GM12892 (cell line): ENCODE data around the gene LRRC74A. TPM values are rescaled to one million over a fixed set of nuclear protein-coding genes. Genes with fewer than 3 reads are reported as not detected.

Experiments
- DNase-seq: peaks from one replicate; pipeline ENCODE4 v3.0.0; 2011; ENCODE audit not compliant: insufficient read length
- FAIRE-seq: peaks from 2 replicates; lab custom pipeline; 2011; peaks lifted over from hg19 to GRCh38; lab: Jason Lieb, UNC
- POLR2A ChIP-seq: IDR thresholded peaks from 2 replicates; pipeline ENCODE4 v1.6.1; 2011; ENCODE audit warnings: low read depth, low read length, control low read depth
- POLR2AphosphoS5 ChIP-seq: IDR thresholded peaks from 2 replicates; pipeline ENCODE4 v1.6.1; 2011; ENCODE audit warnings: low read depth, low read length, control low read depth
- TAF1 ChIP-seq: IDR thresholded peaks from 2 replicates; pipeline ENCODE4 v1.6.1; 2011; ENCODE audit warnings: low read depth, mild to moderate bottlenecking, control low read depth, low read length, borderline replicate concordance
- polyA plus RNA-seq: library from polyadenylated mRNA; unstranded; fragments of >200 nt; gene quantifications from one replicate; pipeline ENCODE4 v1.2.1, GENCODE V29; 2012; ENCODE audit warnings: missing spikeins, inconsistent platforms; ENCODE audit not compliant: missing spikeins

LRRC74A gene
- polyA plus RNA-seq, result not detected

DNA sequence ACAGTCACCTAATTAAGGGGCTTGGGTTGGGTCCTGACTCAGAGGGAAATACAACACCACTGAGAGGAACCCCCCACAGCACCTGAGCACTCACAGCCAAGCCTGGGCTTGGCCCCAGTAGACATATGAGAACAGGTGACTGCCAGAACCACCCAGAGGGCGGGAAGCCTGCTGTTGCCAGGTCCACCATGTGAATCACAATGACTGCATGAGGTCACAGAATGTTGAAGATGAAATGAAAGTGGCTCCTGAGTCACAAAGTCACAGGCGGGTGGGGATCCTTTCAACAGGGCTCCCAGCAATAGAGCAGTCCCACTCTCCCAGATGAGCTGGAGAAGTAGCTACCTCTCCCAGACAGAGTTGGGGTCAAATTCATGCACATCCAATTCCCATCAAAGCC, at the start of gene LRRC74A:
Gene LRRC74A (plus strand): TSS at position 287 of the 400 bp plus-strand sequence. CDS start 290 bp downstream, outside the sequence.
- TF ChIP-seq TAF1 (no peak), POLR2AphosphoS5 (no peak), POLR2A (no peak)
- FAIRE-seq (no peak), DNase-seq (no peak)

- no peak for TF ChIP-seq POLR2AphosphoS5
- no peak for TF ChIP-seq POLR2A
- no peak for TF ChIP-seq TAF1
- FAIRE-seq, result no peak
- no peak for DNase-seq
Measured at GRCh38 chr14:76776428-76777251, 49.6 kb upstream of the LRRC74A start.

GRCh38 chr14:76777721-76778120, 48.5 kb upstream of the LRRC74A start:
- no peak for DNase-seq
- FAIRE-seq, result no peak
- TF ChIP-seq TAF1 (no peak), POLR2A (no peak), POLR2AphosphoS5 (no peak)

GRCh38 chr14:76778546-76779215, 47.5 kb upstream of the LRRC74A start:
- TF ChIP-seq TAF1, result no peak
- TF ChIP-seq POLR2AphosphoS5, result no peak
- no peak for TF ChIP-seq POLR2A
- FAIRE-seq, result no peak

GRCh38 chr14:76779221-76780057, 46.8 kb upstream of the LRRC74A start:
- no peak for FAIRE-seq
- no peak for TF ChIP-seq POLR2AphosphoS5
- no peak for TF ChIP-seq POLR2A
- no peak for TF ChIP-seq TAF1
- no peak for DNase-seq

More at GRCh38 chr14:76778546-76779215, 47.5 kb upstream of the LRRC74A start:
- no peak for DNase-seq

GRCh38 chr14:76780058-76780345, 46.2 kb upstream of the LRRC74A start:
- no peak for DNase-seq
- no peak for FAIRE-seq
- TF ChIP-seq POLR2A (no peak), TAF1 (no peak), POLR2AphosphoS5 (no peak)

DNA sequence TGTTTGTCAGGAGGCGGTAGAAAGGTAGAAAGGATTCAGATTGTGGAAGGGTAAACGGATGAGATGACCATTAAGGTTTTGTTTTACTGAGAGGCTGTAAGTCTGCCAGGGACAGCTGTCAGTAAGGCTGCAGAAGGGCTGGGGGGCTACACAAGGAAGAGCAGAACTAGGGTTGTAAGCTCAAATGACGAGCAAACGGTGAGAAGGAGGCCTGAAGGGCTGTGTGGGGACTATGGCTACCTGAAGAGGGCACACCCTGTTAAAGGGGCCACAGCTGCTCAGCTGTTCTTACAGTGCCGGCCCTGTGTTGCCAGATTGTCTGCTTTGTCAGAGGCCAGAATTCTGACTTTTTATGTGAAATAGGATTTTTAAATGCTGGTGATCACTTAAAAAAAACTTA, 45.8 kb upstream of the LRRC74A start:
- no peak for TF ChIP-seq POLR2AphosphoS5
- no peak for TF ChIP-seq POLR2A
- no peak for TF ChIP-seq TAF1
- DNase-seq, result no peak
- FAIRE-seq, result no peak

GRCh38 chr14:76780875-76781647, 45.1 kb upstream of the LRRC74A start:
- no peak for DNase-seq
- TF ChIP-seq TAF1 (no peak), POLR2AphosphoS5 (no peak), POLR2A (no peak)

DNA sequence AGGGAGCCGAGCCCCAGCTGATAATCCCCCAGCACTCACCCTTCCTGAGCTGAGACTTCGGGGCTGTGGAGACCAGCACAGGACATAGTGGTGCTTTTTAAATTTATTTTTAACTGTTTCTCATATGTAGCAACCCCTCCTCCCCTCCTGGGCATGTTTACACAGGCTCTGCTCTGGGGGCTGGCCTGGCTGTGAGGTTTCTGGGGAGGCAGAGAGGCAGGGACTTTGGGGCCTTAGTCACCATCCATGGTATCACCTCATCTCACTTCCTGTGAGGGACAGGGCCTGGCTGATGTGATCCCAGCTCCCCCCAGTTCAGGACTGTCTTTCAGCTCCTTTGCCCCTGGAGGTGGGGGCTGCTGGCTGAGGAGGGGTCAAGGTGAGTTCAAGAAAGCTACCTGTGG, 44.6 kb upstream of the LRRC74A start:
- DNase-seq (no peak), FAIRE-seq (no peak)
- TF ChIP-seq POLR2A (no peak), TAF1 (no peak), POLR2AphosphoS5 (no peak)

More at GRCh38 chr14:76780875-76781647, 45.1 kb upstream of the LRRC74A start:
- FAIRE-seq, result no peak

GRCh38 chr14:76782115-76782884, 43.9 kb upstream of the LRRC74A start:
- TF ChIP-seq TAF1 (no peak), POLR2AphosphoS5 (no peak), POLR2A (no peak)
- no peak for DNase-seq
- FAIRE-seq, result no peak
